Nephron progenitor cell (in vitro differentiated cells): ENCODE data around the gene UBE2E2.
A peak's percentile ranks its signal among the peaks of the same experiment; 100 is the strongest.

Source experiments
- DNase-seq: peaks from one replicate; pipeline ENCODE4 v3.0.0; 2021
- H3K27ac Mint-ChIP-seq: 2 replicates; pipeline ENCODE4 v1.8.0; 2021; ENCODE audit warnings: mild to moderate bottlenecking, moderate library complexity, mixed read lengths
- H3K27me3 Mint-ChIP-seq: 2 replicates; pipeline ENCODE4 v1.8.0; 2021; ENCODE audit warnings: mild to moderate bottlenecking, low read depth, mixed read lengths; ENCODE audit not compliant: poor library complexity
- H3K36me3 Mint-ChIP-seq: 2 replicates; pipeline ENCODE4 v1.8.0; 2021; ENCODE audit warnings: low read depth, mixed read lengths
- H3K4me1 Mint-ChIP-seq: 2 replicates; pipeline ENCODE4 v1.8.0; 2021; ENCODE audit warnings: mixed read lengths
- H3K4me3 Mint-ChIP-seq: 2 replicates; pipeline ENCODE4 v1.8.0; 2021; ENCODE audit warnings: mild to moderate bottlenecking, moderate library complexity, mixed read lengths
- H3K9me3 Mint-ChIP-seq: 2 replicates; pipeline ENCODE4 v1.8.0; 2021; ENCODE audit warnings: mild to moderate bottlenecking, moderate library complexity, mixed read lengths
- CTCF ChIP-seq: fragments of 200-600 bp; sonication (generic); IDR thresholded peaks from 2 replicates; pipeline ENCODE4 v1.5.0; 2021; ENCODE audit warnings: antibody characterized with exemption

The UBE2E2 gene

GRCh38 chr3:23206366-23206765, 3.2 kb downstream of the UBE2E2 start:
- H3K4me1 Mint-ChIP-seq = peaks cover 27% of the 10 kb centered on the region
- H3K36me3 Mint-ChIP-seq = no peaks in the 10 kb centered on the region
- no peak for TF ChIP-seq CTCF
- H3K4me3 Mint-ChIP-seq = no peak overlapping the region
- DNase-seq = no peak
- no peak overlapping the region for H3K27ac Mint-ChIP-seq
- H3K27me3 Mint-ChIP-seq = peaks cover 12% of the 10 kb centered on the region
- no peaks in the 10 kb centered on the region for H3K9me3 Mint-ChIP-seq

GRCh38 chr3:23209103-23209502, 6.0 kb downstream of the UBE2E2 start:
- Mint-ChIP-seq H3K4me3 (no peak overlapping the region), H3K36me3 (no peaks in the 10 kb centered on the region)

GRCh38 chr3:23209747-23210487, 6.8 kb downstream of the UBE2E2 start:
- peak overlapping the region; percentile 66 for H3K27ac Mint-ChIP-seq
- no peaks in the 10 kb centered on the region for H3K9me3 Mint-ChIP-seq
- H3K4me3 Mint-ChIP-seq = no peak overlapping the region
- no peak for DNase-seq
- TF ChIP-seq CTCF = no peak
- no peaks in the 10 kb centered on the region for H3K36me3 Mint-ChIP-seq
- peaks cover 3% of the 10 kb centered on the region for H3K27me3 Mint-ChIP-seq
- H3K4me1 Mint-ChIP-seq = peaks cover 16% of the 10 kb centered on the region

More at GRCh38 chr3:23209103-23209502, 6.0 kb downstream of the UBE2E2 start:
- no peaks in the 10 kb centered on the region for H3K9me3 Mint-ChIP-seq
- DNase-seq = no peak
- TF ChIP-seq CTCF = no peak
- H3K27me3 Mint-ChIP-seq = peaks cover 3% of the 10 kb centered on the region
- H3K4me1 Mint-ChIP-seq = peaks cover 23% of the 10 kb centered on the region
- no peak overlapping the region for H3K27ac Mint-ChIP-seq

- no peaks in the 10 kb centered on the region for H3K9me3 Mint-ChIP-seq
- no peak for TF ChIP-seq CTCF
- H3K4me3 Mint-ChIP-seq = no peak overlapping the region
- no peaks in the 10 kb centered on the region for H3K36me3 Mint-ChIP-seq
- H3K27ac Mint-ChIP-seq = no peak overlapping the region
- DNase-seq = no peak
- H3K27me3 Mint-ChIP-seq = no peaks in the 10 kb centered on the region
- H3K4me1 Mint-ChIP-seq = peaks cover 6% of the 10 kb centered on the region
These were observed 10.7 kb downstream of the UBE2E2 start for GRCh38 chr3:23213813-23214212.

GRCh38 chr3:23217872-23218554, 14.9 kb downstream of the UBE2E2 start:
- H3K4me1 Mint-ChIP-seq = no peaks in the 10 kb centered on the region
- H3K9me3 Mint-ChIP-seq = peaks cover 18% of the 10 kb centered on the region
- H3K27ac Mint-ChIP-seq = no peak overlapping the region
- H3K27me3 Mint-ChIP-seq = no peaks in the 10 kb centered on the region
- DNase-seq = no peak
- no peak for TF ChIP-seq CTCF
- peaks cover 12% of the 10 kb centered on the region for H3K36me3 Mint-ChIP-seq
- no peak overlapping the region for H3K4me3 Mint-ChIP-seq
